ENCODE measurements around the gene PPP4R1.

PPP4R1 gene

GRCh38 chr18:9547782-9548181 lies 66.6 kb downstream of the PPP4R1 start:
- DNase-seq (ENCODE audit: low spot score), result no peak
- no peak for TF ChIP-seq CTCF (IDR thresholded peaks at IDR 0.05; ENCODE audit: extremely low read depth, insufficient read depth, missing control alignments)
- in situ Hi-C loops (cut with MboI; ENCODE audit: low pct_unique_long_range_greater_than_20kb, low sequenced_read_pairs, unreplicated experiment), result no loop called here

DNA sequence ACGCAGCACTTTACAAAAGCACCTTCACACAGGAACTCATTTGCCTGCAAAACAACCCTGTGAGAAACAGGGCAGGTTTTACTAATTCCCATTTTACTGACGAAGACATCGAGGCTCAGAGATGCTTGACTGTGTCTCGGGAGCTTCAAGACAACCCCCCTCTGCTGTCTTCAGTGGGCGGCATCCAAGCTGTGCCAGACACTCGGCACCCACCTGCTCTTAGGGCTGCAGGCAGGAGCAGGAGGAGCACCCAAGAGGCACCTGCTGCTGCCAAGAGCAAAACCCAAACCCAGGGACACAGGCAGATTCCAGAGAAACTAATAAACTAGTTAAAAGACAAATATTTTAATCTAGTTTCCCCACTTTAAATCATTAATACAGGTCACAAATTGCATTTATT lies 67.9 kb downstream of the PPP4R1 start:
- in situ Hi-C loops (cut with MboI; ENCODE audit: low pct_unique_long_range_greater_than_20kb, low sequenced_read_pairs, unreplicated experiment), result no loop called here
- TF ChIP-seq CTCF (IDR thresholded peaks at IDR 0.05; ENCODE audit: extremely low read depth, insufficient read depth, missing control alignments), result no peak
- no peak for DNase-seq (ENCODE audit: low spot score)

- no peak for DNase-seq (ENCODE audit: low spot score)
- in situ Hi-C loops (cut with MboI; ENCODE audit: low pct_unique_long_range_greater_than_20kb, low sequenced_read_pairs, unreplicated experiment), result no loop called here
- TF ChIP-seq CTCF (IDR thresholded peaks at IDR 0.05; ENCODE audit: extremely low read depth, insufficient read depth, missing control alignments), result no peak
These were observed 69.3 kb downstream of the PPP4R1 start for GRCh38 chr18:9545029-9545428.

DNA sequence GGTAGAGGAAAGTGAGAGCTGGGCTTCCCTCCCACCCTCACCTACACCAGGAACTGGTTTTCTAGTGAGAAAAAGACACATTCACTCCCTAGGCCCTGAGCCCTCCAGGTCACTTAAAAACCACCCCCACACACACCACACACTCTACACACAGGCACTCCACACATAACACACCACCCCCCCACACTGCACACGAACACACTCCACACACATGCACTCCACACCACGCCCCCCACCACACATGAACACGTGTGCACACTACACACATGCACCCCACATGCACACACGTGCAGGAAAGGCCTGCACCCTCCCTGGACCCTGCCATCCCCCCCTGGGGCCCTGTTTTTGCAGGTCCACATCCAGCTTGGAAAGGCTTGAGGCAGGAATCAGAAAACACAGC lies 71.4 kb downstream of the PPP4R1 start:
- TF ChIP-seq CTCF (IDR thresholded peaks at IDR 0.05; ENCODE audit: extremely low read depth, insufficient read depth, missing control alignments), result no peak
- in situ Hi-C loops (cut with MboI; ENCODE audit: low pct_unique_long_range_greater_than_20kb, low sequenced_read_pairs, unreplicated experiment), result no loop called here

DNA sequence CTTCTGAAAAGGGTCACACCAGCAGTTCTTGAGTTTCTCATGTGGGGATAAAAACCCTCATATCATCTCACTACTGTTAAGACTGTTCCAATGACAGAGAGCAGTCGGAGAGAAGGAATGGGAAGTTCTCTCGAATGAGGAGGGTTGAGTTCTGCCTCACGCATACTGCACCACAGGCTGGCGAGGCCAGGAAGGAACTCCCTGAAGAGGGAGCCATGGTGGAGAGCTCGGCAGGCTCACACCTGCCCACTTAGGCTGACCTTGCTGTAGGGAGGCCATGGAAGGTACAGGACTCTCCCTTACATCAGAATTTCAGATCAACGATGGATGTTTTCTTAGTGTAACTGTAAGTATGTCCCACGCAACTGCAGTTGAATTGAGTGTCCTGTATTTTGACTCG lies 74.4 kb downstream of the PPP4R1 start:
- in situ Hi-C loops (cut with MboI; ENCODE audit: low pct_unique_long_range_greater_than_20kb, low sequenced_read_pairs, unreplicated experiment), result no loop called here
- DNase-seq (ENCODE audit: low spot score), result no peak
- TF ChIP-seq CTCF (IDR thresholded peaks at IDR 0.05; ENCODE audit: extremely low read depth, insufficient read depth, missing control alignments), result no peak

More for the DNA sequence above, 71.4 kb downstream of the PPP4R1 start:
- no peak for DNase-seq (ENCODE audit: low spot score)

DNA sequence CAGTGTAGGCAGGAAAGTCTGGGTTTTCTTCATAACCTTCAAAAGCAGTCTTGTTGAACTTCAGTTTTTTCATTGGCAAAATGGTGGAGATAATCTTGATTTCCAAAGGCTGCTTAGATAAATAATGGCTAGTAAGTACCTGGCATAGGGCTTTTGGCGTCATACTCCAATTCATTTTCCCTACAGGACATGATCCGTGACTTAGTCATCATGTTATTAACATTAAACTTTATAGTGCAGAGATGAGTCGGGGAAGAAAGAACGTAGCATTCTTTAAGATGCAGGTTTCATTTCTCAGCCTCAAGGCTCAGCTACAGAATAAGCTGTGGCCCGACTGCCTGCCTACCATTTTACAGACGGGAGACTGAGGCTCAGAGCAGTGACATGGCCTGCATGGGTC lies 75.1 kb downstream of the PPP4R1 start:
- in situ Hi-C loops (cut with MboI; ENCODE audit: low pct_unique_long_range_greater_than_20kb, low sequenced_read_pairs, unreplicated experiment), result no loop called here
- TF ChIP-seq CTCF (IDR thresholded peaks at IDR 0.05; ENCODE audit: extremely low read depth, insufficient read depth, missing control alignments), result no peak
- DNase-seq (ENCODE audit: low spot score), result no peak

DNA sequence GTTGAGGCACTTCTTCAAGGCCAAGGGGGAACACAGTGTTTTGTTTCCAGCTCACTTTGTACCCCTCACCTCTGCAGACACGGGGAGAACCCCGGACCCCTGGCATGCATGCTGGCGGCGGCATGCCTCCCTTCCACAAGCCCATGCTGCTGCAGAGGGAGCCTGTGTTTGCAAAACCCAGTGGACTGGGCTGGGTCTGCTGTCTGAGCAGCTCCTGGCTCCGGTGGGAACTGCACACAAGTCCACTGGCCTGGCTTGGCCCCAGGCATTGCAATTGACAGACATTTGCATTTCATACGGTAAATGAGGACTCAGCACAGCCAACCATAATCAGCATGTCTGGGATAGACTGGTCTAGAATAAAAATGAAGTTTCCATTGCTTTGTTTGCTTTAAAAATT lies 76.7 kb downstream of the PPP4R1 start:
- no peak for DNase-seq (ENCODE audit: low spot score)
- in situ Hi-C loops (cut with MboI; ENCODE audit: low pct_unique_long_range_greater_than_20kb, low sequenced_read_pairs, unreplicated experiment), result no loop called here
- no peak for TF ChIP-seq CTCF (IDR thresholded peaks at IDR 0.05; ENCODE audit: extremely low read depth, insufficient read depth, missing control alignments)

All from GM13977 (cell line).